ENCODE measurements around the gene CHTOP. TPM values are rescaled to one million over a fixed set of nuclear protein-coding genes. Genes with fewer than 3 reads are reported as not detected.
"Not testable (repeated sequence)": the region's sequence is repeated elsewhere in the genome, so short reads cannot be mapped to it uniquely, and the experiment has no call there.

Gene CHTOP
- polyA plus RNA-seq, 1 of the 3 experiments (the other 2 are of a cell fraction): 84.9 TPM

DNA sequence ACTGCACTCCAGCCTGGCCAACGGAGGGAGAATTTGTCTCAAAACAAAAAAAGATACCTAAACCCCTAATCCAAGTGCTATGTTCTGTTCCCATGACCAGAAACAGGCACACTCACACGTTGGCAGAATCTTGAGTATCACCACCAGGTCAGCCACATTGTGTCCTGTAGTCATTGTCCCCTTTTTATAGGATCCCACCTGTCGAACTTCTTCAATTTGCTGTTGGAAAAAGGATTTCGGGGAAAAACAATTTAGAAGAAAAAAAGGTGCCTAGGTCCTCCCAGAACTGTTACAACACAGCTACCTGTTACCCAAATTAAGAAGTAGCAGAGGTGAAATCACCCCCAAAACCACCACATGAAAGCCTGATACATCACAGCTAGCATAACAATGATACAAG, 33.6 kb downstream of the CHTOP start:
- Histone ChIP-seq H3K4me3 (ENCODE audit: low read depth in 2 of 2, low read length in 1 of 2) (no peak overlapping the region), H2AFZ (ENCODE audit: low read depth) (no peak overlapping the region), H3K79me2 (ENCODE audit: insufficient read depth) (peaks cover 47% of the 10 kb centered on the region), H3K36me3 (replicated peaks in 1 of 2; ENCODE audit: control insufficient read depth in 1 of 2, insufficient read depth in 2 of 2, low read length in 1 of 2) (peaks cover 56 to 71% of the 10 kb centered on the region in 2 experiments), H3F3A (replicated peaks; ENCODE audit: insufficient read depth) (peaks cover 56% of the 10 kb centered on the region), H3K27me3 (ENCODE audit: insufficient read depth) (no peaks in the 10 kb centered on the region), H3K4me2 (no peak overlapping the region), H4K20me1 (ENCODE audit: insufficient read depth) (no peaks in the 10 kb centered on the region), H3K4me1 (ENCODE audit: control insufficient read depth in 1 of 2, insufficient read depth in 2 of 2, low read depth in 1 of 2, low read length in 1 of 2) (peaks cover 7% of the 10 kb centered on the region in 2 experiments; a peak in 2 of 4 replicates), H3K9me2 (no peaks in the 10 kb centered on the region), H3K9me3 (no peaks in the 10 kb centered on the region), H3K27ac (ENCODE audit: low read depth in 2 of 2, low read length in 1 of 2) (no peak overlapping the region), H3K9ac (no peak overlapping the region)
- ChIA-PET POLR2A (no interaction called here), CTCF (interaction anchor here (1.0 to 3.0 kb wide), 3 partner anchors 9 to 95 kb away, joined by 3 to 21 read pairs (median 6); partner anchors contain the start of genes NPR1 and SNAPIN)
- 90% methylated on average over 4 of the region's 4 CpGs for WGBS (ENCODE audit: low lambda C conversion rate)
- no peak for TF ChIP-seq RAD21 (IDR thresholded peaks at IDR 0.05; ENCODE audit: low read length)
- no peak for DNase-seq

DNA sequence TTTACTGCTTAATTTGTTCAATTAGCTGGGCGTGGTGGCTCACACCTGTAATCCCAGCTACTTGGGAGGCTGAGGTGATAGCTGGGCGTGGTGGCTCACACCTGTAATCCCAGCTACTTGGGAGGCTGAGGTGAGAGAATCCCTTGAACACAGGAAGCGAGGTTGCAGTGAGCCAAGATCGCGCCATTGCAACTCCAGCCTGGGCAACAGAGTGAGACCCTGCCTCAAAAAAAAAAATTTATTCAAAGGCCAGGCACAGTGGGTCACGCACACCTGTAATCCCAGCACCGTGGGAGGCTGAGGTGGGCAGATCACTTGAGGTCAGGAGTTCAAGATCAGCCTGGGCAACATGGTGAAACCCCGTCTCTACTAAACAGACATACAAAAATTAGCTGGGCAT, 34.8 kb downstream of the CHTOP start:
- WGBS (ENCODE audit: low lambda C conversion rate): 94% methylated on average over 8 of the region's 8 CpGs
- not testable (repeated sequence) for H3K9me3 ChIP-seq; DNase-seq; H2AFZ ChIP-seq (ENCODE audit: low read depth); H3K9me2 ChIP-seq; H3K27ac ChIP-seq (ENCODE audit: low read depth in 2 of 2, low read length in 1 of 2); H3K4me3 ChIP-seq (ENCODE audit: low read depth in 2 of 2, low read length in 1 of 2); H3K9ac ChIP-seq; H4K20me1 ChIP-seq (ENCODE audit: insufficient read depth); H3K4me2 ChIP-seq; H3K27me3 ChIP-seq (ENCODE audit: insufficient read depth); H3K4me1 ChIP-seq (ENCODE audit: control insufficient read depth in 1 of 2, insufficient read depth in 2 of 2, low read depth in 1 of 2, low read length in 1 of 2)
- POLR2A ChIA-PET: interaction anchor here (1.1 kb wide), 1 partner anchor 34 kb away, joined by 3 read pairs; no protein-coding TSS in a partner anchor
- peaks cover 44 to 59% of the 10 kb centered on the region in 2 experiments for H3K36me3 ChIP-seq (replicated peaks in 1 of 2; ENCODE audit: control insufficient read depth in 1 of 2, insufficient read depth in 2 of 2, low read length in 1 of 2)
- CTCF ChIA-PET: interaction anchor here (0.8 to 3.0 kb wide), 4 partner anchors 9 to 318 kb away, joined by 3 to 21 read pairs (median 6); partner anchors contain the start of genes NPR1 and RAB13
- H3K79me2 ChIP-seq (ENCODE audit: insufficient read depth): peaks cover 47% of the 10 kb centered on the region
- H3F3A ChIP-seq (replicated peaks; ENCODE audit: insufficient read depth): peaks cover 55% of the 10 kb centered on the region

DNA sequence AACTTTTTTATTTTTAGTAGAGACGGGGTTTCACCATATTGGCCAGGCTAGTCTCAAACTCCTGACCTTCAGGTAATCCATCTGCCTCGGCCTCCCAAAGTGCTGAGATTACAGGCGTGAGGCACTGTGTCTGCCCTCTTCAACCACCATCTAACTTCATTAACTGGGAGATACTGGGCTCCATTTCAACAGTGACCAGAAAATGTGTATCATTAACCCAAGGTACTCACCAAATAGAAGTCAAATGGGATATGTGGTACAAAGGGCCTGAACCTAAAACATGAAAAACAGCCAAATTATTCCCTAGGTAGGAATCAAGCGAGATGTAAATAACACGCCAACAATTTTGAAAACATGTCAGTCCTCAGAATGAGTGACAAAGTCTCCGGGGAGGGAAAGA, 35.7 kb downstream of the CHTOP start:
- CTCF ChIA-PET: interaction anchor here (0.6 to 3.0 kb wide), 4 partner anchors 8 to 317 kb away, joined by 3 to 21 read pairs (median 4); partner anchors contain the start of genes NPR1 and RAB13
- no peak overlapping the region for H2AFZ ChIP-seq (ENCODE audit: low read depth)
- H3K9me2 ChIP-seq: no peaks in the 10 kb centered on the region
- DNase-seq: no peak
- TF ChIP-seq JUND (IDR thresholded peaks at IDR 0.05) (no peak), FOXJ3 (CRISPR knock-in tag; IDR thresholded peaks at IDR 0.05) (no peak), GABPA (IDR thresholded peaks at IDR 0.05; ENCODE audit: low read depth) (no peak), TEAD4 (IDR thresholded peaks at IDR 0.05; ENCODE audit: borderline replicate concordance, insufficient read depth) (no peak), ELF1 (IDR thresholded peaks at IDR 0.05) (no peak)
- no peaks in the 10 kb centered on the region for H3K27me3 ChIP-seq (ENCODE audit: insufficient read depth)
- peaks cover 7% of the 10 kb centered on the region in 2 experiments; a peak in 2 of 4 replicates for H3K4me1 ChIP-seq (ENCODE audit: control insufficient read depth in 1 of 2, insufficient read depth in 2 of 2, low read depth in 1 of 2, low read length in 1 of 2)
- H3F3A ChIP-seq (replicated peaks; ENCODE audit: insufficient read depth): peaks cover 45% of the 10 kb centered on the region
- POLR2A ChIA-PET: no interaction called here
- H3K4me2 ChIP-seq: peak overlapping the region; percentile 95
- peaks cover 47% of the 10 kb centered on the region for H3K79me2 ChIP-seq (ENCODE audit: insufficient read depth)
- H3K4me3 ChIP-seq (ENCODE audit: low read depth in 2 of 2, low read length in 1 of 2): peak overlapping the region; percentile 65 to 83
- peaks cover 36 to 49% of the 10 kb centered on the region in 2 experiments for H3K36me3 ChIP-seq (replicated peaks in 1 of 2; ENCODE audit: control insufficient read depth in 1 of 2, insufficient read depth in 2 of 2, low read length in 1 of 2)
- 70% methylated on average over 6 of the region's 6 CpGs for WGBS (ENCODE audit: low lambda C conversion rate)
- no peaks in the 10 kb centered on the region for H3K9me3 ChIP-seq
- no peaks in the 10 kb centered on the region for H4K20me1 ChIP-seq (ENCODE audit: insufficient read depth)
- no peak overlapping the region for H3K27ac ChIP-seq (ENCODE audit: low read depth in 2 of 2, low read length in 1 of 2)
- H3K9ac ChIP-seq: peak overlapping the region; percentile 96
